Stromal cell of bone marrow (primary cell): ENCODE results near the gene PPP6R1.

Experiments
- DNase-seq: peaks from one replicate; pipeline ENCODE4 v3.0.0-alpha.2; 2012; ENCODE audit warnings: low read depth

PPP6R1 gene

GRCh38 chr19:55259540-55260210 lies 858 bp upstream of the PPP6R1 start:
- DNase-seq: no peak

GRCh38 chr19:55258476-55258827 lies 365 bp downstream of the PPP6R1 start:
- DNase-seq: no peak

GRCh38 chr19:55257461-55258420 lies 1.1 kb downstream of the PPP6R1 start:
- no peak for DNase-seq

- DNase-seq: no peak
These were observed 2.0 kb downstream of the PPP6R1 start for GRCh38 chr19:55256562-55257460.

- DNase-seq: peak; percentile 51
These were observed 3.0 kb downstream of the PPP6R1 start for GRCh38 chr19:55255618-55256423.

GRCh38 chr19:55254625-55254977 lies 4.2 kb downstream of the PPP6R1 start:
- DNase-seq: no peak

- no peak for DNase-seq
These were observed 4.8 kb downstream of the PPP6R1 start for GRCh38 chr19:55253842-55254624.

GRCh38 chr19:55252760-55253663 lies 5.8 kb downstream of the PPP6R1 start:
- DNase-seq: no peak

GRCh38 chr19:55251341-55252081 lies 7.3 kb downstream of the PPP6R1 start:
- DNase-seq: no peak

GRCh38 chr19:55250262-55251036 lies 8.4 kb downstream of the PPP6R1 start:
- no peak for DNase-seq

GRCh38 chr19:55249841-55250240 lies 9.0 kb downstream of the PPP6R1 start:
- no peak for DNase-seq

GRCh38 chr19:55248704-55249103 lies 10.1 kb downstream of the PPP6R1 start:
- DNase-seq: no peak

GRCh38 chr19:55248166-55248675 lies 10.6 kb downstream of the PPP6R1 start:
- DNase-seq: no peak

- DNase-seq: no peak
These were observed 11.2 kb downstream of the PPP6R1 start for GRCh38 chr19:55247621-55248099.

- DNase-seq: no peak
These were observed 12.1 kb downstream of the PPP6R1 start for GRCh38 chr19:55246462-55247451.

- DNase-seq: no peak
These were observed 13.4 kb downstream of the PPP6R1 start for GRCh38 chr19:55245236-55245904.
